HG03457 (cell line): Measurements from ENCODE around the gene KDM4B.
A peak's percentile ranks its signal among the peaks of the same experiment; 100 is the strongest.

Experiments used
- ATAC-seq: cut with Tn5 transposase; IDR thresholded peaks from one replicate; pipeline ENCODE4 v1.9.1; 2021; ENCODE audit warnings: moderate number of reproducible peaks; ENCODE audit not compliant: unreplicated experiment

KDM4B gene

DNA sequence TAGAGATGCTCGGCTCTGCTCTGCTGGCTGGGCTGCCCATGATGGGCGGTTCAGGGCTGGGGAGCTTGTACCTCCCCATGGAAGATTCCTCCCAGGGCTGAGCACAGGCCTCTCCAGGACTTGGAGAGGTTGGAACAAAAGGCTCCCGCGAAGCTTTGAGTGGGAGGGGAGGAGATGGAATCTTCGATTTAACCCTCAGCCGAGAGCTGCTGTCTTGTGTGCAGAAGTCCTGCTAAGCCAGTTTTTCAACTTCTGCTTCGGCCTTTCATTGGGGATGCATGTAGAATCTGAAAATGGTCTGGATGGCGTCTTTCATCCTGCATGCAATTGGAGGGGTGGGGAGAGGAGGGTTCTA is 163.3 kb downstream of the KDM4B start:
- ATAC-seq = no peak

- no peak for ATAC-seq
These were observed 164.1 kb downstream of the KDM4B start for GRCh38 chr19:5132698-5133651.

DNA sequence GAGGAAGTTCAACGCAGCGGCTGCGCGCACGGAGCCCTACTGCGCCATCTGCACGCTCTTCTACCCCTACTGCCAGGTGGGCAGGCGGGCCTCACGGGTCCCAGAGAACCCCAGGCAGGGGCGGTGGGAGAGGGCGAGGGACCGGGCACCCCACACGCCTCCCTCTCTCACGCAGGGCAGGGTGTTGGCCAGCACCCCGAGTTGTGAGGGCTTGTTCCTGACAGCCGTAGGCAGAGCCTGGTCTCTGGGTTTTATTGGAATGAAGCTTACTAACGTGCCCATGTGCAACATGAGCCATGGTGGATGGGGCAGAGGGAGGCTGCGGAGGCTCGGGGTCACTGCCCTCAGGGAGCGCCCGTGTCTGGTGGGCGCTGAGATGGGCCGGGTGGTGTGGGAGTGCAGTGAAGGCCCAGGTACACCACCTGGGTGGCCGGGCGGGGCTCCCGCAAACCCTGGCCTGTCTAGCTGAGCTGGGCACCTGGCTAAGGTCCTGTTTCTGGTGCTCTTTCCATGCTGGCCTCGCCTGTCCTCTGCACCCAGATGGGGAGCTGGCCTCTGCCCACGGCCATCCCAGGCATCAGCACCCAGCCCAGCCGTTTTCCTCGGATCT is 165.2 kb downstream of the KDM4B start:
- no peak for ATAC-seq

DNA sequence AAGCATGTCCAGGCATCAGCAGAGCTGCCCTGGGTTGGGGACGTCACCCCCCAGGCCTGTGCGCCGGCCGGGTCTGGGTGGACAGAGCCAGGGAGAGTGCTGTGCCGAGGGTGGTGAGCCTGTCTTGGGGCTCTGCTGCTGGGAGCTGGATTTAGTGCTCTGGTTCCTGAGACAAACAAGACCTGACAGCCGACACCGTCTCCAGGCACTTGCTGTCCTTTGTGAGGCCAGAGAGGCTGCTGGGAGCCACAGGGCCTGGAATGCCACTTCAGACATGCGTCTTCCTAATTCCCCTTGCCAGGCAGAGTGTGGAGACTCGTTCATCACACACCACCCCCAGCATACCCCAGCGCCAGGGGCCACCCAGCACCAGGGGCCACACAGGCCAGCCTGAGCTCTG is 165.8 kb downstream of the KDM4B start:
- no peak for ATAC-seq

DNA sequence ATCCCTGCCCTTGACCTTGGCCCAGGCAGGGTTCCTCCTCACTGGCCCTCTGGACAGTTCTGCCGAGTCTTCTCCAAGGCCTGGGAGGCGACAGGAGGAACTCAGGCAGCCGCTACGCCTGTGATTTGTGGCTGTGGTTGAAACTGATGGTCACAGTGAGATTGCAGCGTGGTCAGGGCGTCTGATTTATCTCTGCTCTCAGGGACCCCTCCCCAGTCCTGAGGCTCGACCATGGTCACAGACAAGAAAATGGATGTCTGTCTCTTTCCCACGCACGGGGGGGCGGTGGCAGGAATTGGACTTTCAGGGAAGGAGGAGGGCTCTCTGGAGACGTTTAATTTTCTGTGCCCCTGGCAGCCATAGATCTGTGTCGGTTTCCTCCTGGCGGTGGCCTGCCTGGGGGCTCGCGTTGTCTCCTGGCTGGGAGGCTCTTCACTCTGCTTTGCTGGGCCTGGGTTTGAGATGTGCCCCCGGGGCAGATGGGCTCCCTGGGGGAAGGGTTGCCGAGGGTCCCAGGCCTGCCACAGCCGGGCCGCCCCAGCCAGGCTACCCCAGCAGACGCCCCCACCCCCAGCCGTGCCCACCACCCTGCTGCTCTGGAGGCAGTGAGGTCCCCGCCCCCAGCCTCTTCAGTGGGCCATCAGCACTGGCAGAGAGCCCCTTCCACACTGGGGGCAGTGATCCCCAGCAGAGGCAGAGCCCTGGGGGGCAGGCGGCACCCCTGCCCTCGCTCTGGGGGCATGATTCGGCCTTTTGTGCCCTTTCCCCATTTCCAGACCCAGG is 167.4 kb downstream of the KDM4B start:
- ATAC-seq = no peak

DNA sequence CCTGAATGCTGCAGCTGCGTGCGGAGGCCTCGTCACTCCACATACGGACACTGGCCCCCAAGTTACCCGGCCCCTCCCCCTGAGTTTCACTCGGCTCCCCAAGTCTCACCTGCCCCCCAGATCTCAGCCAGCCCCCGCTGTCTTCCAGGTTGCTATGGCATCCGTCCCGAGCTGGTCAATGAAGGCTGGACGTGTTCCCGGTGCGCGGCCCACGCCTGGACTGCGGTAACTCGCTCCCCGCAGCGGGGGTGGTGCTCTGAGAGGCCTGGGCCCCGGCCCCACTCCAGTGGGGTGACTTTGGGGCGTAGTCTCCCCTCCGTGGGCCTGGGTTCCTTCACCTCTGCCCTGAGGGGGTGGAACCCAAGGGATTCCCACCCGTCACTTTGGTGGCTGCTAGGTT is 168.2 kb downstream of the KDM4B start:
- ATAC-seq = no peak

GRCh38 chr19:5137571-5138124 is 168.7 kb downstream of the KDM4B start:
- no peak for ATAC-seq

- ATAC-seq = peak; percentile 33
These were observed 170.0 kb downstream of the KDM4B start for GRCh38 chr19:5138606-5139582.

- no peak for ATAC-seq
These were observed 170.8 kb downstream of the KDM4B start for GRCh38 chr19:5139583-5140325.

DNA sequence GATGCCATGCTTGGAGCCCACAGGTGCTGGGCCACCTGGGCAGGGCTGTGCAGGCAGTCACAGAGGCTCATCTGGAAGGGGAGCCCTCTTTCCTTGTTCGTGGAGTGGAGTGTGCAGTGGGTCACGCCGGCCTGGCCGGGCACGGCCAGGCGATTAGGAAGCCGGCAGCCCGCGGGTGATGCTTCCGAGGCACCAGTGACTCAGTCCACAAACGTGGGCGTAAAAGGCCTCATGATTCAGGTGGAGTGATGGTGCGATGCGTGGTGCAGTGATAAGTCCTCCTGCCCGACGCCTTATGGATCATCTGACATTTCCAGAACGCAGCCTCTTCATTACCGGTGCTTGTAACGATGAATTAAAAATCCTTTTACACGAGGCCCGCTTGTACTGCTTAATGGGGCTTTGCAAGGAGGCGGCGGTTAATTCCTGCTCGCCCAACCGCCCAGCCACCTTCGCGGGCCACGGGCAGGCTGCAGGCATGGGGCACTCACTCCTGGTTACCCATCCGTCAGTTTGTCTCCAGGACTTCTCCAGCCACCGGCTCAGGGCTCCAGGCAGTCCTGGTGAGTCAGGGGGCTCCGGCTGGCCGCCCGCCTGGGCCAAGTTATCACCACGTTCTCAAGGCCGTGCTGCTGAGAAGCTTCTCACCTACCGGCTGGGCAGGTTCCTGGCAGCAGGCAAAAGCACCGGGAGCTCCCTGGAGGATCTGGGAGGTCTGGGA is 172.4 kb downstream of the KDM4B start:
- no peak for ATAC-seq

GRCh38 chr19:5141850-5142724 is 173.2 kb downstream of the KDM4B start:
- ATAC-seq = no peak

- ATAC-seq = no peak
These were observed 173.8 kb downstream of the KDM4B start for GRCh38 chr19:5142725-5143097.

DNA sequence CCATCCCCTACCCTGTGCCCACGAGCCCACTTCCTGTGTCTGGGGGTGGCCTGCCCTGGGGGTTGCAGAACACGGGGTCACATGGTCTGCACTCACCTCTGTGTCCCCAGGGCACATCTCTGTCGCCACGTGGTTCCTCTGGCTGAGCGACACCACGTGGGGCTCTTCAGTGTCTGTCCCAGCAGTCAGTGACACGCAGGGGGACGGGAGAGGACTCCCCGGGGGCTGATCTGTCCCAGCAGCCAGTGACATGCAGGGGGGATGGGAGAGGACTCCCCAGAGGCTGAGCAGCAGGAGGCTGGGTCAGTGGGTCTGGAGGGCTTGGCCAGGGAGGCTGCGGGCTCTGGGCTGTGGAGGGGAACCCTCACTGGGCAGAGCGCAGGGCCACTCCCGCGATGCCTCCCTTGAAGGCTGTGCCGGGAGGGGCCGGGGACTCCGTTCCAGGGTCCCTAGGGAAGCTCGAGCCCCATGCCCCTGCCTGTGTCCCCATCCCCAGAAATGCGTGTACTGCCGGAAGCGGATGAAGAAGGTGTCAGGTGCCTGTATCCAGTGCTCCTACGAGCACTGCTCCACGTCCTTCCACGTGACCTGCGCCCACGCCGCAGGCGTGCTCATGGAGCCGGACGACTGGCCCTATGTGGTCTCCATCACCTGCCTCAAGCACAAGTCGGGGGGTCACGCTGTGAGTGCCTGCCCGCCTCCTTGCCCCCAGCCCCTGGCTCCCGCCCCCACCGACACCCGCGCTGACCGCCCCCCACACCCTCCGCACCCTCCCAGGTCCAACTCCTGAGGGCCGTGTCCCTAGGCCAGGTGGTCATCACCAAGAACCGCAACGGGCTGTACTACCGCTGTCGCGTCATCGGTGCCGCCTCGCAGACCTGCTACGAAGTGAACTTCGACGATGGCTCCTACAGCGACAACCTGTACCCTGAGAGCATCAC is 174.8 kb downstream of the KDM4B start:
- no peak for ATAC-seq

DNA sequence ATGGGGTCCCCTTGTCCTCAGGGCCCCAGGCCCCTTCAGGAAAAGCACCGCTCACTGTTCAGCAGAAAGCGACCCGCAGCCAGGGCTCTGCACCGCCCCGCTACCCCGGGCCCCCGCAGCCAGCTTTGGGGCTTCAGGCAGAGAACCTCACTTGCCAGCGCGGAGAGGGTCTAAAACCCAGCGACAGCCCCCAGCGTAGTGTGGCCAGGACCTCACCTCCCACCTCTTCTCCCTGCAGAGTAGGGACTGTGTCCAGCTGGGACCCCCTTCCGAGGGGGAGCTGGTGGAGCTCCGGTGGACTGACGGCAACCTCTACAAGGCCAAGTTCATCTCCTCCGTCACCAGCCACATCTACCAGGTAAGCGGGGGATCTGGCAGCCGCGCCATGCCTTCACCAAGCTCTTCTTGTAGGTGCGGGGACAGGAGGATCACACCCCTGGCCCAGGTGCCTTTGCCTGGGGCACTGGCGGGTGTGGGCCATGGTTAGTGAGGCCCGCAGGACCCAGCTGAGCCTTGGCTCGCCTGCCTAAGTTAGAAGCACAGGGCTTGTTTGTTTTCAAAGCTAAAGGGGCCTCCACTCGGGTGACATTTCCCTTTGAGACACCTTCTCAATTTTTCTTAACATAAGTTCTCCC is 175.7 kb downstream of the KDM4B start:
- no peak for ATAC-seq

- no peak for ATAC-seq
These were observed 176.9 kb downstream of the KDM4B start for GRCh38 chr19:5145521-5146511.
